ENCODE results near the gene CYB561. TPM values are rescaled to one million over a fixed set of nuclear protein-coding genes. Genes with fewer than 3 reads are reported as not detected.

The CYB561 gene
- total and polyA plus RNA-seq, 2 donors (not counting 3 experiments of a cell fraction or from before 2014, with no cell fraction given), result 34.9 to 71.1 TPM

- ChIA-PET CTCF (interaction anchor here (2.0 kb wide), 1 partner anchor 65 kb away, joined by 9 read pairs; no protein-coding TSS in a partner anchor), POLR2A (no interaction called here)
- no peak for FAIRE-seq
- no TSS peak for BruUV-seq (replicated peaks)
- dilution Hi-C loops (cut with MboI; ENCODE audit: extremely low pct_ligation_motif_present, low sequenced_read_pairs), result no loop called here
- no peak for TF ChIP-seq FOS (IDR thresholded peaks at IDR 0.05; ENCODE audit: borderline replicate concordance, insufficient read depth, low read length)
- TF ChIP-seq JUN (IDR thresholded peaks at IDR 0.05; ENCODE audit: borderline replicate concordance, insufficient read depth, insufficient read length, low read depth), result no peak
- no peak for TF ChIP-seq GATA2 (IDR thresholded peaks at IDR 0.05; ENCODE audit: insufficient read depth, insufficient read length, low read depth, low read length)
- TF ChIP-seq MYC (IDR thresholded peaks at IDR 0.05; ENCODE audit: low read depth, low read length), result no peak
- TF ChIP-seq POLR2AphosphoS5 (IDR thresholded peaks at IDR 0.05; ENCODE audit: insufficient read depth, low read depth, low read length), result no peak
- no peak for TF ChIP-seq MAX (IDR thresholded peaks at IDR 0.05; ENCODE audit: insufficient read depth, insufficient read length)
- no peak for TF ChIP-seq POLR2A (IDR thresholded peaks at IDR 0.05; ENCODE audit: low read depth, low read length)
- no peak for TF ChIP-seq CTCF (IDR thresholded peaks at IDR 0.05; ENCODE audit: extremely low read depth in 1 of 2, insufficient read depth in 1 of 2, low read depth in 1 of 2, low read length in 2 of 2)
- no peak for TF ChIP-seq EZH2 (IDR thresholded peaks at IDR 0.05; ENCODE audit: borderline replicate concordance, low read depth, low read length, severe bottlenecking)
- DNase-seq (ENCODE audit: low read depth, low spot score), result no peak
- H3K9ac ChIP-seq (replicated peaks; ENCODE audit: extremely low read depth, insufficient read depth, low read length), result no peak overlapping the region
- H3K27ac ChIP-seq (ENCODE audit: insufficient read depth, low read depth, low read length), result no peak overlapping the region
- no peaks in the 10 kb centered on the region for H3K4me1 ChIP-seq (ENCODE audit: control insufficient read depth, extremely low read depth, insufficient read depth, low read length)
- H3K79me2 ChIP-seq (ENCODE audit: control insufficient read depth, insufficient read depth, low read length), result no peaks in the 10 kb centered on the region
- H3K9me3 ChIP-seq (replicated peaks; ENCODE audit: control insufficient read depth, insufficient read depth, low read length), result no peaks in the 10 kb centered on the region
- no peak overlapping the region for H3K4me3 ChIP-seq (replicated peaks in 1 of 3; ENCODE audit: insufficient read depth in 1 of 3, low read depth in 1 of 3, low read length in 3 of 3)
- H2AFZ ChIP-seq (ENCODE audit: low read depth, low read length), result no peak overlapping the region
- H4K20me1 ChIP-seq (replicated peaks; ENCODE audit: control insufficient read depth, extremely low read depth, insufficient read depth, low read length), result no peaks in the 10 kb centered on the region
- H3K4me2 ChIP-seq (ENCODE audit: insufficient read depth, low read length), result no peak overlapping the region
- intact Hi-C loops (cut with micrococcal nuclease), result no loop called here
- no peaks in the 10 kb centered on the region for H3K27me3 ChIP-seq (ENCODE audit: control insufficient read depth in 2 of 2, insufficient read depth in 2 of 2, low read length in 2 of 2)
- H3K36me3 ChIP-seq (ENCODE audit: control insufficient read depth in 2 of 2, extremely low read depth in 1 of 2, insufficient read depth in 2 of 2, low read length in 2 of 2), result peaks cover 0 to 44% of the 10 kb centered on the region in 2 experiments
- no peaks in the 10 kb centered on the region for H3K9me1 ChIP-seq (replicated peaks; ENCODE audit: control insufficient read depth, extremely low read depth, insufficient read depth, low read length)
Observed at GRCh38 chr17:63490329-63490728, 44.2 kb upstream of the CYB561 start.

All from endothelial cell of umbilical vein (primary cell).